Breast epithelium (tissue), 4 donors: Measurements from ENCODE around the gene SLC37A4. TPM values are rescaled to one million over a fixed set of nuclear protein-coding genes. Genes with fewer than 3 reads are reported as not detected.
A peak's percentile ranks its signal among the peaks of the same experiment; 100 is the strongest.

Experiments used
- DNase-seq, 2 donors: peaks; one replicate each; pipeline ENCODE4 v3.0.0-alpha.2; 2019; ENCODE audit warnings: low spot score in 2 of 2
- H3K27ac ChIP-seq, 2 donors: fragments of 200-600 bp; sonication (generic) in 1 of 2; one replicate each; pipeline ENCODE4 v1.5.1; 2016 to 2019; ENCODE audit warnings: mild to moderate bottlenecking in 1 of 2
- H3K27me3 ChIP-seq, 2 donors: fragments of 200-600 bp; sonication (generic) in 1 of 2; one replicate each; pipeline versions ENCODE4 v1.5.1 to v1.6.0; 2017 to 2019; ENCODE audit warnings: control low read depth in 1 of 2, mild to moderate bottlenecking in 1 of 2
- H3K36me3 ChIP-seq: fragments of 200-600 bp; one replicate; pipeline ENCODE4 v1.5.1; 2019
- H3K4me1 ChIP-seq, 2 donors: fragments of 200-600 bp; sonication (generic); one replicate each; pipeline ENCODE4 v1.5.1; 2016 to 2019; ENCODE audit warnings: control low read depth in 1 of 2
- H3K4me3 ChIP-seq, 3 donors: fragments of 200-600 bp; sonication (generic); 1 replicate in 2 of 3; 2 replicates in 1 of 3; pipeline ENCODE4 v1.5.1; 2016 to 2019; ENCODE audit warnings: mild to moderate bottlenecking in 3 of 3, moderate library complexity in 2 of 3
- H3K9me3 ChIP-seq, 2 donors: fragments of 200-600 bp; sonication (generic) in 1 of 2; one replicate each; pipeline ENCODE4 v1.5.1; 2016 to 2019; ENCODE audit warnings: control low read depth in 1 of 2
- POLR2A ChIP-seq: fragments of 450-650 bp; IDR thresholded peaks from one replicate; pipeline ENCODE4 v1.6.1; 2016; ENCODE audit warnings: antibody characterized with exemption, mild to moderate bottlenecking, moderate library complexity
- POLR2AphosphoS5 ChIP-seq, 3 donors: sonication (generic); formaldehyde crosslinking; IDR thresholded peaks; one replicate each; pipeline ENCODE4 v1.6.1; 2017; ENCODE audit warnings: antibody characterized with exemption in 3 of 3
- intact Hi-C: fragments of 100-400 bp; cut with DNase I; formaldehyde crosslinking; loops from one replicate; pipeline ENCODE4 v1.15.1; 2023; ENCODE audit warnings: low total_unique reads
- total RNA-seq, 3 donors: library from RNA; depleted of rRNA; stranded (reverse); fragments of >200 nt; gene quantifications; one replicate each; pipeline ENCODE4 v1.1.0, GENCODE V29; 2016
- TF ChIP-seq, protein P1 (sequence below), 3 donors: fragments of 450-650 bp; IDR thresholded peaks; one replicate each; pipeline ENCODE4 v1.5.1; 2016 to 2017; ENCODE audit warnings: antibody characterized with exemption in 3 of 3, mild to moderate bottlenecking in 3 of 3, moderate library complexity in 3 of 3

The SLC37A4 gene
- total RNA-seq, 3 donors from 2014 or later: 21.8 to 25.9 (median 25.3) TPM

- peaks cover 0 to 19% of the 10 kb centered on the region in 2 donors for H3K4me1 ChIP-seq
- H3K36me3 ChIP-seq: no peaks in the 10 kb centered on the region
- no peak overlapping the region for H3K4me3 ChIP-seq
- no peak for TF ChIP-seq POLR2A
- H3K27me3 ChIP-seq: no peaks in the 10 kb centered on the region
- H3K9me3 ChIP-seq: no peaks in the 10 kb centered on the region
- no peak for DNase-seq
- intact Hi-C loops: no loop called here
- H3K27ac ChIP-seq: no peak overlapping the region
These were observed 2.9 kb downstream of the SLC37A4 start for GRCh38 chr11:119027561-119028345.

GRCh38 chr11:119026970-119027369, 3.7 kb downstream of the SLC37A4 start:
- H3K9me3 ChIP-seq: no peaks in the 10 kb centered on the region
- no peak overlapping the region for H3K4me3 ChIP-seq
- H3K27me3 ChIP-seq: no peaks in the 10 kb centered on the region
- H3K4me1 ChIP-seq: peaks cover 0 to 19% of the 10 kb centered on the region in 2 donors
- no peak for DNase-seq
- intact Hi-C loops: no loop called here
- no peak for TF ChIP-seq POLR2A
- TF ChIP-seq, protein P1, sequence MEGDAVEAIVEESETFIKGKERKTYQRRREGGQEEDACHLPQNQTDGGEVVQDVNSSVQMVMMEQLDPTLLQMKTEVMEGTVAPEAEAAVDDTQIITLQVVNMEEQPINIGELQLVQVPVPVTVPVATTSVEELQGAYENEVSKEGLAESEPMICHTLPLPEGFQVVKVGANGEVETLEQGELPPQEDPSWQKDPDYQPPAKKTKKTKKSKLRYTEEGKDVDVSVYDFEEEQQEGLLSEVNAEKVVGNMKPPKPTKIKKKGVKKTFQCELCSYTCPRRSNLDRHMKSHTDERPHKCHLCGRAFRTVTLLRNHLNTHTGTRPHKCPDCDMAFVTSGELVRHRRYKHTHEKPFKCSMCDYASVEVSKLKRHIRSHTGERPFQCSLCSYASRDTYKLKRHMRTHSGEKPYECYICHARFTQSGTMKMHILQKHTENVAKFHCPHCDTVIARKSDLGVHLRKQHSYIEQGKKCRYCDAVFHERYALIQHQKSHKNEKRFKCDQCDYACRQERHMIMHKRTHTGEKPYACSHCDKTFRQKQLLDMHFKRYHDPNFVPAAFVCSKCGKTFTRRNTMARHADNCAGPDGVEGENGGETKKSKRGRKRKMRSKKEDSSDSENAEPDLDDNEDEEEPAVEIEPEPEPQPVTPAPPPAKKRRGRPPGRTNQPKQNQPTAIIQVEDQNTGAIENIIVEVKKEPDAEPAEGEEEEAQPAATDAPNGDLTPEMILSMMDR (IDR thresholded peaks at IDR 0.05): no peak
- TF ChIP-seq POLR2AphosphoS5 (IDR thresholded peaks at IDR 0.05): no peak
- H3K36me3 ChIP-seq: no peaks in the 10 kb centered on the region
- H3K27ac ChIP-seq: no peak overlapping the region

GRCh38 chr11:119025978-119026766, 4.5 kb downstream of the SLC37A4 start:
- Histone ChIP-seq H3K36me3 (no peaks in the 10 kb centered on the region), H3K27ac (peak overlapping the region in 1 of 2 donors; percentile 10), H3K4me1 (peaks cover 0 to 23% of the 10 kb centered on the region in 2 donors), H3K9me3 (no peaks in the 10 kb centered on the region), H3K4me3 (no peak overlapping the region), H3K27me3 (no peaks in the 10 kb centered on the region)
- TF ChIP-seq, protein P1 (IDR thresholded peaks at IDR 0.05): no peak
- TF ChIP-seq POLR2A: no peak
- no peak for TF ChIP-seq POLR2AphosphoS5 (IDR thresholded peaks at IDR 0.05)
- no peak for DNase-seq
- intact Hi-C loops: no loop called here

DNA sequence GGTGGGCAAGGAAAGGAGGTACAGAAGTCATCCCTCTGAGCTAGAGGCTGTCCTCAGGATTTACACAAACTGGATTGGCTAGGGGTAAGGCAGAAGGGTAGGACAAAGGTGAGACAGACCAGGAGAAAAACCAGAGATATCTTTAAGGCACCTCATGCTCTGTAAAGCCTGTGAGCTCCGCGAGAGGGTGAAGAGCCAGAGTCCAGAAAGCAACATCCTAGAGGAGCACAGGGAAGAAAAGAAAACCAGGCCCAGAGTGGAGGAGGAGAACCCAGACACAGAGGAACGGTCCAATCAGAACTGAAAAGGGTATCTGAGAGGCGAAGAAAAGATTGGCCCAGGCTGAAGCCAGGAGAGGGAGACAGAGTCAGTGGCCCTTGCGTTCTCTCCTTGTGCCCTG, 5.1 kb downstream of the SLC37A4 start:
- TF ChIP-seq POLR2AphosphoS5 (IDR thresholded peaks at IDR 0.05) (no peak), POLR2A (no peak)
- TF ChIP-seq, protein P1 (IDR thresholded peaks at IDR 0.05): no peak
- Histone ChIP-seq H3K4me1 (peaks cover 0 to 28% of the 10 kb centered on the region in 2 donors), H3K27me3 (no peaks in the 10 kb centered on the region), H3K9me3 (no peaks in the 10 kb centered on the region), H3K4me3 (no peak overlapping the region), H3K36me3 (no peaks in the 10 kb centered on the region), H3K27ac (peak overlapping the region; percentile 10 to 67)
- no peak for DNase-seq
- intact Hi-C loops: no loop called here

DNA sequence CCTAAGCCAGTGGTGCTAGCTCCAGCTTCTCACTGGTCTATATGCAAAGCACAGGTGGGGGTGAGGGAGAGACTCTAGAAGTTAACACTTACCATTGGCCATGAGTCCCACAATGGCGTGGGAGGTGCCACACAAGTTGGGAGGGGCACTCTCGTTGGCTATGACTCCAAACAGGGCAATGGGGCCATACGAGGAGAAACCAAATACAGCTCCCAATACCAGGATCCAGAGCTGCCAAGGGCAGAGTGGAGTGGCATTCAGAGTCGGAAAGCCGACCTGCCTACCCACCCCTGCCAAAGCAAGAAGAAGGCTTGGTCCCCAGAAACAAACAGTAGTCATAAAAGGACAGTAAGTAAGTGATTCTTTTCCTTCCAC, 5.6 kb downstream of the SLC37A4 start:
- peak overlapping the region in 1 of 3 donors; percentile 18 for H3K4me3 ChIP-seq
- intact Hi-C loops: no loop called here
- H3K27ac ChIP-seq: peak overlapping the region; percentile 10 to 67
- TF ChIP-seq POLR2AphosphoS5 (IDR thresholded peaks at IDR 0.05) (no peak), POLR2A (no peak)
- TF ChIP-seq, protein P1 (IDR thresholded peaks at IDR 0.05): no peak
- no peaks in the 10 kb centered on the region for H3K27me3 ChIP-seq
- no peak for DNase-seq
- H3K4me1 ChIP-seq: peaks cover 2 to 31% of the 10 kb centered on the region in 2 donors
- H3K36me3 ChIP-seq: no peaks in the 10 kb centered on the region
- H3K9me3 ChIP-seq: no peaks in the 10 kb centered on the region
